K562 (cell line): ENCODE results near the gene ODAD4. TPM values are rescaled to one million over a fixed set of nuclear protein-coding genes. Genes with fewer than 3 reads are reported as not detected.

Experiments used
- ATAC-seq: fragments of 200-7000 bp; cut with Tn5 transposase; 3 replicates; pipeline ENCODE4 v1.9.1; 2020; ENCODE audit warnings: moderate library complexity
- BruUV-seq: library from RNA; stranded (reverse); fragments of 400-500 nt; replicated peaks from 2 replicates; lab custom pipeline; 2021; lab: Mats Ljungman, UMichigan
- CTCF ChIA-PET: fragments of 300-600 bp; formaldehyde crosslinking; extraction: SDS; loops from one replicate; lab custom pipeline; 2021; ENCODE audit warnings: low intra/inter-chr PET ratio; lab: Yijun Ruan, JAX
- POLR2A ChIA-PET: fragments of 300-600, 350-650 bp; sonication (Branson Sonifier 250); formaldehyde crosslinking; extraction: SDS; loops from one replicate; lab custom pipeline; 2021; ENCODE audit warnings: antibody characterized with exemption, inconsistent platforms; lab: Yijun Ruan, JAX
- DNase-seq, 4 experiments: peaks; one replicate each; pipeline versions ENCODE4 v3.0.0 to v3.0.0-alpha.2; 2011 to 2018; ENCODE audit warnings: low spot score in 3 of 4, mixed read lengths in 3 of 4; ENCODE audit errors: extremely low read depth in 1 of 4
- FAIRE-seq: peaks from 2 replicates; lab custom pipeline; 2011; peaks lifted over from hg19 to GRCh38; lab: Jason Lieb, UNC
- H2AFZ ChIP-seq: 2 replicates; pipeline ENCODE4 v1.6.0; 2011; ENCODE audit warnings: low read depth, low read length, control low read depth, inconsistent platforms
- H3K27ac ChIP-seq: fragments of 200-600 bp; 3 replicates; pipeline ENCODE4 v1.8.0; 2011; ENCODE audit warnings: low read depth, mild to moderate bottlenecking, control low read depth, inconsistent platforms, low read length, moderate library complexity, mixed read lengths; ENCODE audit errors: extremely low read depth
- H3K27me3 ChIP-seq, 2 experiments: fragments of 300-600 bp in 1 of 2; 2 replicates in 1 of 2; 3 replicates in 1 of 2; pipeline versions ENCODE4 v1.6.0 to v1.8.0; 2011; ENCODE audit warnings: inconsistent platforms in 2 of 2, low read length in 2 of 2, mild to moderate bottlenecking in 1 of 2, mixed read lengths in 1 of 2, moderate library complexity in 1 of 2; ENCODE audit not compliant: control insufficient read depth in 2 of 2, insufficient read depth in 2 of 2
- H3K36me3 ChIP-seq: fragments of 300-600 bp; 3 replicates; pipeline ENCODE4 v1.8.0; 2011; ENCODE audit warnings: mild to moderate bottlenecking, low read length, inconsistent platforms; ENCODE audit not compliant: control insufficient read depth, insufficient read depth
- H3K4me1 ChIP-seq, 2 experiments: fragments of 200-600 bp in 1 of 2; replicated peaks in 1 of 2; 2 replicates in 1 of 2; 3 replicates in 1 of 2; pipeline versions ENCODE4 v1.5.1 to v1.8.0; 2011; ENCODE audit warnings: inconsistent platforms in 2 of 2, low read length in 2 of 2, mild to moderate bottlenecking in 1 of 2, mixed read lengths in 1 of 2, moderate library complexity in 1 of 2; ENCODE audit not compliant: control insufficient read depth in 2 of 2, insufficient read depth in 2 of 2
- H3K4me2 ChIP-seq: 2 replicates; pipeline ENCODE4 v1.6.1; 2011; ENCODE audit warnings: low read length, control low read depth, inconsistent platforms, mixed read lengths; ENCODE audit not compliant: insufficient read depth
- H3K4me3 ChIP-seq: fragments of 200-600 bp; sonication (generic), shearing (Covaris generic); 2 replicates; pipeline ENCODE4 v1.5.1; 2016; ENCODE audit warnings: control low read depth, inconsistent platforms
- H3K79me2 ChIP-seq: fragments of 200-600 bp; 3 replicates; pipeline ENCODE4 v1.8.0; 2011; ENCODE audit warnings: low read length, inconsistent platforms; ENCODE audit not compliant: control insufficient read depth, insufficient read depth
- H3K9ac ChIP-seq, 2 experiments: 2 replicates each; pipeline versions ENCODE4 v1.6.0 to v1.6.1; 2011; ENCODE audit warnings: low read depth in 2 of 2, low read length in 2 of 2, control low read depth in 1 of 2, inconsistent platforms in 1 of 2, mild to moderate bottlenecking in 1 of 2, mixed read lengths in 1 of 2; ENCODE audit not compliant: insufficient read depth in 1 of 2
- H3K9me1 ChIP-seq: one replicate; pipeline ENCODE4 v1.6.0; 2011; ENCODE audit warnings: inconsistent platforms, mild to moderate bottlenecking, low read length, moderate library complexity; ENCODE audit not compliant: control insufficient read depth, insufficient read depth
- H3K9me3 ChIP-seq: replicated peaks from 2 replicates; pipeline ENCODE4 v1.5.1; 2011; ENCODE audit warnings: low read depth, low read length, inconsistent platforms; ENCODE audit not compliant: control insufficient read depth, insufficient read depth
- H4K20me1 ChIP-seq: replicated peaks from 2 replicates; pipeline ENCODE4 v1.6.1; 2011; ENCODE audit warnings: low read length, inconsistent platforms, mixed read lengths; ENCODE audit not compliant: control insufficient read depth, insufficient read depth
- CTBP1 ChIP-seq: fragments of 450-650 bp; IDR thresholded peaks from 2 replicates; pipeline ENCODE4 v1.6.1; 2016; ENCODE audit warnings: borderline replicate concordance
- MEIS2 ChIP-seq: fragments of 450-650 bp; IDR thresholded peaks from 2 replicates; pipeline ENCODE4 v1.6.1; 2014; ENCODE audit warnings: mild to moderate bottlenecking; ENCODE audit not compliant: partially characterized antibody
- NCOA2 ChIP-seq, 2 experiments: fragments of 450-650 bp; IDR thresholded peaks; 2 replicates each; pipeline ENCODE4 v1.6.1; 2018; ENCODE audit warnings: mild to moderate bottlenecking in 2 of 2, moderate library complexity in 1 of 2; ENCODE audit not compliant: partially characterized antibody in 2 of 2
- NFE2L1 ChIP-seq: fragments of 450-650 bp; IDR thresholded peaks from 2 replicates; pipeline ENCODE4 v1.6.1; 2016; ENCODE audit warnings: missing genetic modification characterization, low read depth, mild to moderate bottlenecking, missing compliant biosample characterization, moderate library complexity, borderline replicate concordance
- NFRKB ChIP-seq: fragments of 450-650 bp; IDR thresholded peaks from 2 replicates; pipeline ENCODE4 v1.6.1; 2016; ENCODE audit warnings: low read depth
- RBM17 ChIP-seq: fragments of 200-400 bp; formaldehyde crosslinking; IDR thresholded peaks from 2 replicates; pipeline ENCODE4 v1.6.1; 2017; ENCODE audit warnings: low read depth, mild to moderate bottlenecking, low read length, borderline replicate concordance
- SMAD3 ChIP-seq: fragments of 450-650 bp; formaldehyde crosslinking; conservative IDR thresholded peaks from 2 replicates; pipeline ENCODE4 v1.4.0; 2020; ENCODE audit warnings: mild to moderate bottlenecking
- TOE1 ChIP-seq, 2 experiments: fragments of 450-650 bp in 1 of 2; sonication (generic) in 1 of 2; formaldehyde crosslinking in 1 of 2; IDR thresholded peaks; 2 replicates each; pipeline versions ENCODE4 v1.7.1 to v1.8.0; 2016 to 2022; ENCODE audit warnings: borderline replicate concordance in 2 of 2, mild to moderate bottlenecking in 2 of 2, antibody characterized with exemption in 1 of 2, inconsistent platforms in 1 of 2, low read depth in 1 of 2, missing genetic modification reagents in 1 of 2, moderate library complexity in 1 of 2
- WGBS: fragments of 100-300 bp; shearing (Covaris generic); methylation state at CpG from one replicate; pipeline ENCODE4 v1.1.6; 2016; ENCODE audit warnings: low coverage, mixed read lengths; ENCODE audit not compliant: insufficient coverage; ENCODE audit errors: missing lambda C conversion rate; 5-methylcytosine and 5-hydroxymethylcytosine counted together
- in situ Hi-C: fragments of 300-500 bp; cut with MboI; formaldehyde crosslinking; loops from 4 replicates; pipeline ENCODE4 v1.15.0; 2018; ENCODE audit warnings: inconsistent platforms, mixed read lengths
- intact Hi-C: fragments of 100-400 bp; cut with micrococcal nuclease; formaldehyde crosslinking; loops from 2 replicates; pipeline ENCODE4 v1.14.2; 2022
- polyA plus RNA-seq, 8 experiments: library from polyadenylated mRNA; depleted of rRNA in 4 of 8; stranded (reverse) in 5 of 8; unstranded in 3 of 8; fragments of >200 nt; fragmentation: Nextera tagmentation in 2 of 8; fragmentation: Illumina TruSeq in 1 of 8; extraction: Ambion mirVana in 2 of 8; extraction: Trizol in 1 of 8; gene quantifications; 2 replicates each; pipeline versions ENCODE4 v1.2.1 to v1.2.3, GENCODE V29; 2011 to 2014; ENCODE audit warnings: inconsistent platforms in 1 of 8, missing spikeins in 1 of 8
- total RNA-seq, 7 experiments: library from RNA; depleted of rRNA in 6 of 7; stranded (reverse); fragments of >200 nt in 6 of 7; fragmentation: Illumina TruSeq in 2 of 7; extraction: Trizol in 2 of 7; gene quantifications; 2 replicates each; pipeline versions ENCODE4 v1.2.1 to v1.2.3, GENCODE V29; 2011 to 2021; ENCODE audit warnings: low replicate concordance in 1 of 7
- TF ChIP-seq, protein P1 (sequence below): sonication (generic); formaldehyde crosslinking; IDR thresholded peaks from 2 replicates; pipeline ENCODE4 v1.8.0; 2022; ENCODE audit warnings: missing genetic modification reagents, mild to moderate bottlenecking, moderate library complexity, borderline replicate concordance
- TF ChIP-seq, protein P2 (sequence below): sonication (generic); IDR thresholded peaks from 2 replicates; pipeline ENCODE4 v1.6.1; 2016
- TF ChIP-seq, protein P3 (sequence below): fragments of 250-450 bp; sonication (Bioruptor Pico); IDR thresholded peaks from 2 replicates; pipeline ENCODE4 v1.8.0; 2021; ENCODE audit warnings: moderate library complexity, mild to moderate bottlenecking, inconsistent platforms
- TF ChIP-seq, protein P4 (sequence below): sonication (generic); formaldehyde crosslinking; IDR thresholded peaks from 2 replicates; pipeline ENCODE4 v1.8.0; 2022; ENCODE audit warnings: missing genetic modification reagents, mild to moderate bottlenecking, borderline replicate concordance

The ODAD4 gene
- total and polyA plus RNA-seq, 9 of the 15 experiments (the other 6 are each of a cell fraction or from before 2014, with no cell fraction given), result 0.09 to 0.98 (median 0.51) TPM

DNA sequence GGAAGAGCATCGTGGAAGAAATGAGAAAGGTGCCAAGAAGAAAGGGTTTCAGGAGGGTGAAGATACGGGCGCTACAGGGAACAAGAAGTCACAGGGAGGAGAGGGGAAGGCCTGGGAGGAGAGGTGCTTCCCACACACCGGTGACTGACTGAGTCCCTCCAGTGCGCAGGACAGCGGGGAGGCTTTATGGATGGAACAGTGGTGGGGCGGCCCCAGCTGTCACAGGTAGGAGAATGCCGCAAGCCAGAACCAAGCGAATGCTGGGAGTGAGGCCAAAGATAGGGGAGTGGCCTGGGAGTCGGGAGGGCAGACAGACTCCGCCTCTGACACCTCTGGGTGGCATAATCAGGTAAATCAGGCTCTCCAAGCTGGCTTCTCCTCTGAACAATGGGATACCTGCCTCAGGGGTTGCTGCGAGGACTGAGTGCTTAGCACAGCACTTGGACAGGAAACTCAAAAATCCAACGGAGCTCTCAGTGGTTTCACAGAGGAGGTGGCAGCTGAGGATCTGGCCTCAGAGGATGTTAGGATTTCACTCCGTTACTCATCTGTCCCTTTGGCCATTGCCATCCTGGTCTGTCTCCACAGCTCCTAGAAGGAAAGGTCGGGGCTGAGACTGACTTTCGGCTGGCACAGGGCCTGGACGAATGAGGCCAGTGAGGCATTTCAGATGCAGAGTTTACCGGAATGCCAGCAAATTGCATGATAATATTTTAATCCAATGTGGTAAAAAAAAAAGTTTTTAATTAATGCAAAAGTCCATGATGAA is 35.5 kb downstream of the ODAD4 start:
- Histone ChIP-seq H3K36me3 (peaks cover 22% of the 10 kb centered on the region; the same call in 1 of the 3 replicates), H3K9me3 (no peaks in the 10 kb centered on the region; the same call in 1 of the 2 replicates), H3K4me3 (peak overlapping the region; percentile 95), H4K20me1 (no peaks in the 10 kb centered on the region), H3K27me3 (no peaks in the 10 kb centered on the region), H3K27ac (peak overlapping the region; percentile 83; the same call in 2 of the 3 replicates), H3K79me2 (peaks cover 16% of the 10 kb centered on the region), H3K4me2 (peak overlapping the region; percentile 96), H2AFZ (peak overlapping the region; percentile 85), H3K9ac (peak overlapping the region; percentile 88 to 93), H3K4me1 (peaks cover 10 to 37% of the 10 kb centered on the region in 2 experiments; a peak in 4 of 5 replicates), H3K9me1 (peaks cover 3% of the 10 kb centered on the region)
- POLR2A ChIA-PET, result interaction anchor here (0.7 to 4.6 kb wide), 18 partner anchors 10 to 148 kb away, joined by 3 to 28 read pairs (median 4); partner anchors contain the start of genes ACLY, DNAJC7, NKIRAS2 and ODAD4
- intact Hi-C loops, result loop anchor here (5.0 kb wide), 1 partner anchor 61 kb away; no protein-coding TSS in a partner anchor
- 3% methylated on average over 16 of the region's 18 CpGs for WGBS
- peak; percentile 89 for FAIRE-seq
- in situ Hi-C loops, result no loop called here
- ATAC-seq, result peak; percentile 83
- BruUV-seq, result TSS peak; percentile 71
- peak; percentile 81 to 87 (median 84) for DNase-seq
- CTCF ChIA-PET, result interaction anchor here (0.6 to 1.3 kb wide), 2 partner anchors 151 to 551 kb away, joined by 3 to 5 read pairs; no protein-coding TSS in a partner anchor
- TF ChIP-seq RBM17 (no peak), TOE1 (IDR thresholded peaks at IDR 0.05; ENCODE audit: borderline replicate concordance) (0 out of 2 replicates have a peak, but pooled peaks have one; percentile 12), TOE1 (CRISPR knock-in tag; IDR thresholded peaks at IDR 0.05; ENCODE audit: borderline replicate concordance, low read depth) (no peak), MEIS2 (peak; percentile 42), NFE2L1 (tag) (no peak), SMAD3 (CRISPR knock-in tag) (no peak), NCOA2 (IDR thresholded peaks at IDR 0.05; ENCODE audit: partially characterized antibody in 2 of 2) (no peak), CTBP1 (peak; percentile 82), NFRKB (no peak)
- TF ChIP-seq, protein P1, sequence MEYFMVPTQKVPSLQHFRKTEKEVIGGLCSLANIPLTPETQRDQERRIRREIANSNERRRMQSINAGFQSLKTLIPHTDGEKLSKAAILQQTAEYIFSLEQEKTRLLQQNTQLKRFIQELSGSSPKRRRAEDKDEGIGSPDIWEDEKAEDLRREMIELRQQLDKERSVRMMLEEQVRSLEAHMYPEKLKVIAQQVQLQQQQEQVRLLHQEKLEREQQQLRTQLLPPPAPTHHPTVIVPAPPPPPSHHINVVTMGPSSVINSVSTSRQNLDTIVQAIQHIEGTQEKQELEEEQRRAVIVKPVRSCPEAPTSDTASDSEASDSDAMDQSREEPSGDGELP (CRISPR knock-in tag), result peak; percentile 71; the same call in 1 of the 2 replicates
- TF ChIP-seq, protein P2, sequence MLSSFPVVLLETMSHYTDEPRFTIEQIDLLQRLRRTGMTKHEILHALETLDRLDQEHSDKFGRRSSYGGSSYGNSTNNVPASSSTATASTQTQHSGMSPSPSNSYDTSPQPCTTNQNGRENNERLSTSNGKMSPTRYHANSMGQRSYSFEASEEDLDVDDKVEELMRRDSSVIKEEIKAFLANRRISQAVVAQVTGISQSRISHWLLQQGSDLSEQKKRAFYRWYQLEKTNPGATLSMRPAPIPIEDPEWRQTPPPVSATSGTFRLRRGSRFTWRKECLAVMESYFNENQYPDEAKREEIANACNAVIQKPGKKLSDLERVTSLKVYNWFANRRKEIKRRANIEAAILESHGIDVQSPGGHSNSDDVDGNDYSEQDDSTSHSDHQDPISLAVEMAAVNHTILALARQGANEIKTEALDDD, result no peak
- TF ChIP-seq, protein P3, sequence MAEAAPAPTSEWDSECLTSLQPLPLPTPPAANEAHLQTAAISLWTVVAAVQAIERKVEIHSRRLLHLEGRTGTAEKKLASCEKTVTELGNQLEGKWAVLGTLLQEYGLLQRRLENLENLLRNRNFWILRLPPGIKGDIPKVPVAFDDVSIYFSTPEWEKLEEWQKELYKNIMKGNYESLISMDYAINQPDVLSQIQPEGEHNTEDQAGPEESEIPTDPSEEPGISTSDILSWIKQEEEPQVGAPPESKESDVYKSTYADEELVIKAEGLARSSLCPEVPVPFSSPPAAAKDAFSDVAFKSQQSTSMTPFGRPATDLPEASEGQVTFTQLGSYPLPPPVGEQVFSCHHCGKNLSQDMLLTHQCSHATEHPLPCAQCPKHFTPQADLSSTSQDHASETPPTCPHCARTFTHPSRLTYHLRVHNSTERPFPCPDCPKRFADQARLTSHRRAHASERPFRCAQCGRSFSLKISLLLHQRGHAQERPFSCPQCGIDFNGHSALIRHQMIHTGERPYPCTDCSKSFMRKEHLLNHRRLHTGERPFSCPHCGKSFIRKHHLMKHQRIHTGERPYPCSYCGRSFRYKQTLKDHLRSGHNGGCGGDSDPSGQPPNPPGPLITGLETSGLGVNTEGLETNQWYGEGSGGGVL (CRISPR knock-in tag), result no peak
- TF ChIP-seq, protein P4, sequence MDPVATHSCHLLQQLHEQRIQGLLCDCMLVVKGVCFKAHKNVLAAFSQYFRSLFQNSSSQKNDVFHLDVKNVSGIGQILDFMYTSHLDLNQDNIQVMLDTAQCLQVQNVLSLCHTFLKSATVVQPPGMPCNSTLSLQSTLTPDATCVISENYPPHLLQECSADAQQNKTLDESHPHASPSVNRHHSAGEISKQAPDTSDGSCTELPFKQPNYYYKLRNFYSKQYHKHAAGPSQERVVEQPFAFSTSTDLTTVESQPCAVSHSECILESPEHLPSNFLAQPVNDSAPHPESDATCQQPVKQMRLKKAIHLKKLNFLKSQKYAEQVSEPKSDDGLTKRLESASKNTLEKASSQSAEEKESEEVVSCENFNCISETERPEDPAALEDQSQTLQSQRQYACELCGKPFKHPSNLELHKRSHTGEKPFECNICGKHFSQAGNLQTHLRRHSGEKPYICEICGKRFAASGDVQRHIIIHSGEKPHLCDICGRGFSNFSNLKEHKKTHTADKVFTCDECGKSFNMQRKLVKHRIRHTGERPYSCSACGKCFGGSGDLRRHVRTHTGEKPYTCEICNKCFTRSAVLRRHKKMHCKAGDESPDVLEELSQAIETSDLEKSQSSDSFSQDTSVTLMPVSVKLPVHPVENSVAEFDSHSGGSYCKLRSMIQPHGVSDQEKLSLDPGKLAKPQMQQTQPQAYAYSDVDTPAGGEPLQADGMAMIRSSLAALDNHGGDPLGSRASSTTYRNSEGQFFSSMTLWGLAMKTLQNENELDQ (CRISPR knock-in tag), result no peak
